Measurements from ENCODE around the gene GPM6B.

Gene GPM6B

DNA sequence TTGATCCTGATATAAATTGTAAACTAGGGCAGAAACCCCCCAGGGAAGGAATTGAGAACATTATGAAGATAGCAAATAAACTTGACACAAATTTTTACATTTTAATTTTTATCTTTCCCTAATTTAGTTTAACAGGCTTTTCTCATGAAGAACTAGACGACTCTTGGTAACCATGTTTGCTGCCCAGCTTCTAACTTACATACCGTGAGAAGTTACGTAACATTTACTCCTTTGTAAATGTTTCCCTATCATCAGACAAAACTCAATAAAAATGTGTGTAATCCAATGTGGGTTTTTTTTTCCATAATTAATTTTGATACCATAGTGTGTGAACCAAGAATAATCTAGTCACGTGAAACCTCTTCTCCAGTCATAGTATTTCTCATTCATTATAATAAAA lies 48.0 kb downstream of the GPM6B start:
- no peak for DNase-seq (ENCODE audit: low spot score)

DNA sequence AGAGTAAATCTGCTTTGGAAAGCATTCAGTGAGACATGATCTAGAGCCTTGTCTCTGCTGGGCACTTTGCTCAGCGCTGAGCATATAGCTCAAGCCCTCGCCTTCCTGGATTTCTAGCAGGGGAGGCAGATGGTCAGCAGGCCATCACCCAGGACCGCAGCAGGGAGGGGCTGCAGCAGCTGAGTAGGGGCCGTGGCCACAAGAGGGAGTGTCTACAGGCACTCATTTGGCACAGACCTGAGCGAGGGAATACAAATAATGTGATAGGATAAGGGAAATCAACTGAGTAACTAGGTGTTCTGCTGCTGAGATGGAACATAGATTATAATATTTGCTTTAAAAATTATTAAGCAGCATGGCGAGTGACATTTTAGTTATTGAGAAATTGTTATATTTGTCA lies 52.1 kb downstream of the GPM6B start:
- DNase-seq (ENCODE audit: low spot score): no peak

DNA sequence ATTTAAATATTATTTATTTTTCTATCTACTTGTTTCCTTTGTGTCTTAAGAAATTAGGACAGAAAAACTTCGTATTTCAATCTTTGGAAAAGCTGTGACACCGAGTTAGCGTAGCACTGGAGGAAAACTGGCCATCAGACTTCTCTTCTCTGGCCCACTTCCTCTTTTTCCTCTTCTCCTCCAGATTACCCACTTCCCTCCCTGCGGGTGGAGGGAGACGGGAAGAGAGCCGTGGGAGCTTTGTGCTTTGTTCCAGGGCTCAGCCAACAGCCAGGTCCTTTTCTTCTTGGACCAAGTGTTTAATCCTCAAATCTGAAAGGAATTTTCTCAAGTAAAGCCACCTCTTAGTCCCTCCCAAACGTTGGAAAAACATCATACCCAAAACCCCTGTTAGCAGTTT lies 52.6 kb downstream of the GPM6B start:
- DNase-seq (ENCODE audit: low spot score): no peak

DNA sequence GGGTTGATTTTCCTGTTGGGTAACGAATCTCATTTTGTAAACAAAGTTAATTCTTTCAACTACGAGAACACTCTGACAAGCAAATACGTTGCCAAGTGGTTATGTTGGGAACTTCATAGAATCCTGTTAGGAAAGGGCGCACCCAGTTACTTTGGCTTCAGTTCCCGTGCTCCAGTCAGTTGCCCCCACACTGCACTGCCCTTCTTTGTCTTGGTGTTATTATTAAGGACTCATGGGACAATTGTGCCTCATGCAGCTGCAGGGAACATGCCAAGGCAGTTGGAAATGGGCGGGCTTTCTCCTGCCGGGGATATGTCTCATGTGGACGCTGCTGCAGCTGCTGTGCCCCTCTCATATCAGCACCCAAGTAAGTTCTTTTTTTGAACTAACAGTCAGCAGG lies 53.4 kb downstream of the GPM6B start:
- DNase-seq (ENCODE audit: low spot score): no peak

DNA sequence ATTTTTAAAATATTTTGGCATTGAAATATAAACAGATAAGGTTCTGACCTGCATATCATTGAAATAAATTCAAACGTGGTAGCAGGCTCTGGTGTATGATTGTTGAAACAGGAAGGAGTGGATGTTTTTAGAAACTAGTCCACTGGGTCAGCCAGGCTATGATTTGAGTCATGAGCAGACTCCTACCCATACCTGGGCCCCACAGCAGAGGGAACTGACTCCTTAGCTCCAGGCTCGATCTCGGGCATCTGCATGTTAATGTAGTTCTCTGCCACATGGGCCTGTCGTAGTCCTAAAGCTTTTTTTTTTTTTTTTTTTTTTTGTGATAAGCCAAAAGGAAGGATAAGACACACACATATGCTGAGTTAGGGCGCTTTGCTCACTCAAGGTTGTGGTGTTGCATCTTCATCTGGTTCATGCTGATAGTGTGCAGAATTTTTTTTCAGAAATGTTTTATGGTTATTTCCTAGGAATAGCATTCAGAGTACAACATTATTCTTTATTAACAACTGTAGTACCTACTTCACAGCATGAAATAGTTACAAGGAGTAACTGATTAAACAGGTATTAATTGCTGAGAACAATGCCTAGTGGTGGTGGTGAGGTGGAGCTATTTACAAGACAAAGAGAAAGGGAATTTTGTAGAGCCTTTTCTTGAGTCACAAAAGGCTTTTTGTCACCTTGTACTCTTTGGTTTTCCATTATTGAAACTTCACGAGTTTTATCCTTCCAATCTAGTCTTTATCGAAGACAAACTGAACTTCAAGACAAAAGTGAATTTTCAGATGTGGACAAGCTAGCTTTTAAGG lies 55.1 kb downstream of the GPM6B start:
- DNase-seq (ENCODE audit: low spot score): no peak

DNA sequence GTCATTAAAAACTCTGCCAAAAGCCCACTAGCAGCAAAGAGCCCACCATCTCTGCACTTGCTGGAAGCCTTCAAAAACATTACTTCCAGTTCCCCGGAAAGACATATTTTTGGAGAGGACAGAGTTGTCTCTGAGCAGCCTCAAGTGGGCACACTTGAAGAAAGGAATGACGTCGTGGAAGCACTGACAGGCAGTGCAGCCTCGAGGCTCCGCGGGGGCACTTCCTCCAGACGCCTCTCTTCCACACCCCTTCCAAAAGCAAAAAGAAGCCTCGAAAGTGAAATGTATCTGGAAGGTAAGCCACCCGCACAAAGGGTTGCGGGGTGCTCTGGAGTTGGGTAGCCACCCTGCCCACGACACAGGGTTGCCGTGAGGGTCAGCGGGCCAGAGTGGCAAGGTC lies 56.5 kb downstream of the GPM6B start:
- no peak for DNase-seq (ENCODE audit: low spot score)

DNA sequence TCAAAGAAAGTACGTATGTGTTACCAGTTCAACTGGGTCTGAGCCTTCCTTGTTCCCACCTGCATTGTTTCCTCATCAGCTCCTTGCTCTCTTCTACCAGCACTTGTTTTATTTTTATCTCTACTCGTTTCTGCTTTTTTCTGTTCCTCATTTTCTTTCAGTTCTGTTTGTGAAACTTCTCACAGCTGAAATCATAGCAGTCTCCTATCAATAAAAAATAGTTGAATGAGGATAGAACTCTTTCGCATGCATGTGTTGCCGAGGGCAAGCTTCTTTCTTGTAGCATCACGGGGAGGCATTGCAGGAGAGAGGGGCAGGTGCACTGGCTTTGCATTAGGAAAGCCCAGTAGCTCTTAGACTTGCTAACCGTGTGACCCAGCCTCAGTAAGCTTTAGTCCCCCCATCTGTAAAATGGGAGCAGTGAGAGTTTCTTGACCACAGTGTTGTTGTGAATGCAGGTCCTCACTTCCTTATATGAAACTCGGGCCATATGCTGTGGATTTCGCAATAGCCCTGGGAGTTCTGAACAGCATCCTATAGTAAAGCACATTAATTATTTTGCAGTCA lies 57.7 kb downstream of the GPM6B start:
- no peak for DNase-seq (ENCODE audit: low spot score)

DNA sequence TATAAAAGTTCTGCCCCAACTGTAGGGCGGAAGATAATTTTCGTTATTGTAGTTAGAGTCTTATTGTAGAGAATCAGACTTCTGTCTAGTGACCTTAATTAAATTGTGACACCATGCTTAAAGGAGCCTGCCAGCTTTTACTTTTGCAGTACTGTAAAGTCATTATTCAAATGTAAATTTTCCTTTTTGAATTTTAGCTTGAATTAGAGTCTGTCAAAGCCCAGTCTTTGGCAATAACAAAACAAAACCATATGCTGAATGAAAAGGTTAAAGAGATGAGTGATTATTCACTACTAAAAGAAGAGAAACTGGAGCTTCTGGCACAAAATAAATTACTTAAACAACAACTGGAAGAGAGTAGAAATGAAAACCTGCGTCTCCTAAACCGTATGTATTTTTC lies 60.5 kb downstream of the GPM6B start:
- no peak for DNase-seq (ENCODE audit: low spot score)

DNA sequence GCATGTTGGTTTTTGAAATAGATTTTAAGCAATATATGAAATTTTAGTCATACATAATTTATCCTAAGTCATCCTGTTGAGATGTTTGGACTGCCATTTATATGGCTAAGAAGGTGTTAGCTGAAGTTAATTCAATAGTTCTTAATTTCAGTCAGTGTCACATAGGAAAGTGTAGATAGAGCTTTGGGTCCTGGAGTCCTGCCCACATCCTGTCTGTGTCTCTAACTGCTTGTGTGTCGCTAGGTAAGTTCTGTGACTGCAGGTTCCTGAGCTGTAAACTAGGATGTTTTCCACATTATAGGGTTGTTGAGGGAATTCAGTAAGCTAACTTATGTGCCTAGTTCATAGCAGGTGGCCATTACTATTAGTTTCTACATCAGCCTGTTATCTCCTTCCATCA lies 61.6 kb downstream of the GPM6B start:
- DNase-seq (ENCODE audit: low spot score): no peak

DNA sequence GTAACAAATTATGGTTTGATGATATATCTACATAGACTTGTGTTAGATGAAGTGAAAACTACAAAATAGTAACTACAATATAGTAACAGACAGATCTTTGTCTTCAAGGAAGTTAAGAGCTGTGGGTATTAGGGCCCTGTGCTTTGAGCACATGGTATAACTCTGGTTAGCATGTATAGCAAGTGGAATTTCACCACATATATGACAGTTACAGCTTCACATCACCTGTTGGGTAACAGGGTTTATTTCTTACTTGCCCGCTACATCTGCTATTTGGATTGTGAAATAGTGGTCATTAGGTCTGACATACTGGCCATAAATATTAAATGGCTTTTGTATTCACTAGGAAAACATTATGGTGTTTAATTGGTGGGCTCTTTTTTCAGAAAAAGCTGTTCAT lies 62.1 kb downstream of the GPM6B start:
- no peak for DNase-seq (ENCODE audit: low spot score)

DNA sequence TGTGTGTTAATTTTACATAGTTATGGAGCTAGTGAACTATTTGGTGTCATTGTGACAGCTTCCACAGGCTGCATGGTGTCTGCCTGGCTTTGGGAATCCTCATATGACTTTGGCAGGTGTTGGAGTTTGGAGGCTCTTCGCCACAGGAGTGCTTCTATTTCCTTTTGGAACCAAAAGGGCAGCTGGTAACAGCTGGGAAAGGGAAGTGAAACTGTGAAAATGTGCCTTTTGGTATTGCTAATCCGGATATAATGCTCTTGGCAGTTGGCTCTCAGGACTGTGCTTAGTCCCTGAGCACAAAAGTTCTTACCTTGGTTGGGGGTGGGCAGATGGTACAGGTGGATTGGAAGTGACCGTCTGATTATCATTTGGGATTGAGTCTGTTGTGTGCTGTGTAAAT lies 64.2 kb downstream of the GPM6B start:
- no peak for DNase-seq (ENCODE audit: low spot score)

DNA sequence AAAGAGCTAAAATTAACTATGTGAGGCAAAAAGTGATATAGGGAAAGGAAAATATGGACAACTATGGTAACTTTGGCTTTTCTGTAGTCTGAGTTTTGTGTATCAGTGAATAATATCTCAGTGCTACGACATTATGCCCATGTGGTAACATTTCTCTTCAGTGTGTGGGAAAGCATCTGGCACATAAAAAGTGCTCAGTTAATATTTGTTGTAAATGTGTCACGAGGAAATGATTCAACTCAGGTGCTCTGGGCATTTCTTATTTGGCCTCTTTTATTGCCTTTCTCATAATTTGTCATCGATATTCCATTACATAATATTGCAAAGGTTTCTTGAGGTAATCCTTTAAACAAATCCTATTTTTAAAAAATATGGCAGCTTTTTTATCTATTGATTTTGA lies 64.8 kb downstream of the GPM6B start:
- DNase-seq (ENCODE audit: low spot score): no peak

DNA sequence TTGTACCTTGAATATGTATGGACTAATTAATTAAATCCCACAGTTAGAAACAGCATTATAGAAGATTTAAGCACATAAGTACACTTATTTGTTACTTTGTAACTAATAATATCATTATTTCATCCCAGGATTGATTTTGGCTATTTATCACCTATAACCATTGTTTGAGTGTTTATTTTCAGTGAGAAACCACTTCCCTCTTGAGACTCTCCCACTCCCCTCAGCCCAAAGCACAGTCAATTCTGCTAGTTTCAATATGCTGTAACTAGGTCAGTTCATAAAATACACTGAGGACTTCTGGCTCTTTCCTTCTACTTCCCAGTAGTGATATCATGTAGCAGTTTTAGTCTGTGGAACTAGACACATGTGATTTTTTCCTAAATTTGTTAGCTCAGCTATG lies 66.1 kb downstream of the GPM6B start:
- no peak for DNase-seq (ENCODE audit: low spot score)

DNA sequence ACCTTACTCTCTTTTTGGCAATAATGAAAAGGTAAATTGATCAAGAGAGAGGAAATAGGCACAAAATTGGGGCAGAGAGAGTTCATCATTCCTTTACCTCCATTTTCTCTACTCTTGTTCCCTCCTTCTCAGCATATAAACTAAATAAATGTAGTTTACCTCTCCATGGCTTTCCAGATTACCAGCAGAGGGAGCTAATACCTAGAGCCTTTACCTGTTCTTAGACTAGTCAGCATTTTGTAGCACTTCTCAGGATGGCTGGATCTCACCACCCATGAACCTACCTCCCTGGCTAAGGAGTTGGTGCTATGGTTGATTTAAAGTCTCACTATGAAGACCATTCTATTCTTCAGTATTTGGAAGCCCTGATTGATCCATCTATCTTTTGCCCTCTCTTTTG lies 66.7 kb downstream of the GPM6B start:
- DNase-seq (ENCODE audit: low spot score): no peak

DNA sequence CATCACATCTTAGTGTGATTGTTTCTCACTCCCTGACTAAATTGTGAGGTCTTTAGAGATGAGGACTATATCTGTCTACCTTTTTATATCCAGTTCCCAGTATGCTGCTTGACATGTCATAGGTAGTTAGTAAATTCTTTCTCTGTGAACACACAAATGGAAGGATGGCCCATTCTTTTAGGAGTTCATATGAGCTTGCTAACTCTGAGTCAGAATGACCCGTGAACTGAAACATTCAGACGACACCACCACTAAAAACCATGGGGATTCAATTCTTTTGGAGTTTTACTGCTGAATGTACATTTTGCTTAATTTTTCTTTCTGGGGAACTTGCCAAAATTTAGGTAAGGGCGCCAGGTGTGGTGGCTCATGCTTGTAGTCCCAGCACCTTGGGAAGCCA lies 68.4 kb downstream of the GPM6B start:
- no peak for DNase-seq (ENCODE audit: low spot score)

DNA sequence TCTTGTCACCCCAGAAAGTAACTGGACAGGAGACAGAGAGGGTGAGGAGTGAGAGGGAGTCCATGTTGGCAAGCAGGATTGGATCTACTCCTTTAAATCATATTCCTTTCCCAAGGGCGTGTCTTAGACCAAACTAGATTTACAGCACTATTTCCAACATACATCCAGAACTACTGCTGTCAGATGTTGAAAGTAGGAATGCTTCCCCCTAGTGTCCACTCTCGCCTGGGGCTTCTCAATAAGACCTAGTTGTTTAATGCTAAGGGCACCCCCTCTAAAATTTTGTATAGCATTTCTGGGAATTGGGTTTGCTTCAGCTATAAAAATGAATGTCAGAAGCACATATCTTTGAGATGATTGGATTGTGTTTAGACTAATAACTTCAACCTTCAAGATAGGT lies 69.1 kb downstream of the GPM6B start:
- DNase-seq (ENCODE audit: low spot score): no peak

DNA sequence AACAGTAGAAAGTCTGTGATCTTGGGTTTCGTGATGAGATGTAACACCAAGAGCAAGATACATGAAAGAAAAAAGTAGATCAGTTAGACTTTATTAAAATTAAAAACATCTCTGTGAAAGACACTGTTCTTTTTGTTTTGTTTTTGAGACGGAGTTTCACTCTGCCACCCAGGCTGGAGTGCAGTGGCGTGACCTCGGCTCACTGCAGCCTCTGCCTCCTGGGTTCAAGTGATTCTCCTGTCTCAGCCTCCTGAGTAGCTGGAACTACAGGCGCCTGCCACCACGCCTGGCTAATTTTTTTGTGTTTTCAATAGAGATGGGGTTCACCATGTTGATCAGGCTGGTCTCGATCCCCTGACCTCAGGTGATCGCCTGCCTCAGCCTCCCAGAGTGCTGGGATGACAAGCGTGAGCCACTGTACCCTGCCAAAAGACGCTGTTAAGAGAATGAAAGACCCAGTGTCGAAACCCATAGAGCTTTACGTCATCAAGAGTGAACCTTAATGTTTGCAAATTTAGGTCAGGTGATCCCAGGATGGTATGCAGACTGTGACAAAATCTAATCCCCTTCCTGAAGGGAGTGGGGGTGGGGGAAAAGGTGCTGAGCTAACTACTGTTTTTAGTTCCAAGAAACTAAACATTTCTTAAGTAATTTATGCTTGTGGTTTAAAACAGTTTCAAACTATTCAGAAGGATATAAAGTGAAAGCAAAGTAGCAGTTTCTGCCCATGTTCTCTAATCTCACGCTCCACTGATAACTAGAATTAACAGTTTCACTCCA lies 74.3 kb downstream of the GPM6B start:
- no peak for DNase-seq (ENCODE audit: low spot score)

DNA sequence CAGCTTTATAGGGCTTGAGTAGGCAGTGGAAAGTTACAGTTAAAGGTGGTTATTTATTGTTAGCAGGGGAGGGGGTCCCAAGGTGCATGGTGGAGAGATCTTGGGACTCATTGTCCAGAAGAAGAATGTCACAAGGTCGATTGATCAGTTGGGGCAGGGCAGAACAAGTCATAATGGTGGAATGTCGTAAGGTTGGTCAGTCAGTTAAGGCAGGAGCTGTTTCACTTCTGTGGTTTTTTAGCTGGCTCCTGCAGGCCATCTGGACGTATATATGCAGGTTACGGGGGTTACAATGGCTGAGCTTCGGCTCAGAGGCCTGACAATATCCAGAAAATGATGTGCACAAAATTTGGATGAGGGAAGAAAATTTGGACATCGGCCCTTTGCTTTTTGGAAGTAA lies 75.2 kb downstream of the GPM6B start:
- DNase-seq (ENCODE audit: low spot score): no peak

DNA sequence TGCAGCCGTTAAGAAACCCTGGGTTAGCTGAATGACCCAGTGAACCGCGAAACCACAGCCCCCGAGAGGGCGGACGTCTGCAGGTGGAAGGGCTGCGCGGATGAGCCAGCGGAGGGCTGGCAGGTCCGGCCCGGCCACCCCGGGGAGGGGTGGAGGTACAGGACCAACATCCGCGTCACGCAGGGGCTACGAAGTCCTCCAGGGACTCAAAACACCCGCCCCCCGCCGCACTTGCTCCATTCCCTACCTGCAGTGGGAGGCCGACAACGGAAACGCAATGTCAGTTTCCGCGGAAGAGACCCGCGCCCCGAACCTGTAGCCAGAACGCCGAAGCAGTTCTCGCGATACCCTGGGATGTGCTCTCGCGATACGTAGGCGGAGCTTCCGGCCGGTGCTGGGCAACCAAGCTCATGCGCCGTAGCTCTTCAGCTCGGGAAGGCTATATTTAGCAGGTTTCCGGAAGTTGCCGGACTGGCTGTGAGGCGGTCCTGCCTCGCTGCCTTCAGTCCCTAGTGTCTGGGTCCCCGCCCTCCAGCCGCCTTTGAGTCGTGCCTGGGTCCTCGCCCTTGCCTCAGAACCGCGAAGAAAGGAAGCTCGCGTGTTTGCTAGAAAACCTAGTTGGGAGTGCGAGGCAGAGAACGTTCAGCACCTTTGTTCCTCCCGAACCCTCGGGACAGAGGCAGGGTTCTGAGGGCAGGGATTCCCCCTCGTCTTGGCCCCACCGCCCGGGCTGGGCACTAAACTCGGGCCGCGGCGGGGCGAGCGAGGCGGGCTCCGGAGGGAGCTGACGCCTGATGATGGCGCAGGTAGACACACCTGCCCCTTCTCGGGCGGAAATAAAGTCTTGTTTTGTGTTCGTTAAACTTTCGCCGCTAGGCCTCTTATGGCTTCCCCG lies 82.4 kb downstream of the GPM6B start, which contains the start of the genes OFD1 and TRAPPC2:
OFD1 (plus strand) TSS at position 471 of the 895 bp plus-strand sequence; CDS start at position 795, 324 bp downstream.
TRAPPC2 (minus strand) TSS at position 343 of the 895 bp plus-strand sequence. CDS start 14,657 bp downstream, outside the sequence.
- DNase-seq (ENCODE audit: low spot score): peak; percentile 89

DNA sequence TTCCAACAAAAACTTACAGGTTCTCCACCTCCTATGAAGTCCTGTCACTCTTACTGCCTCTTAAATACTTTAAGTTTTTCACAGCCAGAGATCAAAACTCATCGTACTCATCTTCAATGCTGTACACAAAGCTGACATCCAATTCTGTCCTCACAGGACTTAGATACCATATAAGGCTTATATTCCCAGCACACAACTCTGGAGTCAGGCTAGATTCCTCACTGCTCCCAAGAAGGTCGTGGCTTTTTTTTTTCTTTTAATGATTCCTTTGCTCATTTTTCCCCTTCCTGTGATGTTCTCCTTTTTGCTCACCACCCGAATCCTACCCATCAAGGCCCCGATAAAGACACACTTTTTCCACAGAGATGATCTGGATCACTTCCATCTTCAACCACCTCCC lies 83.4 kb downstream of the GPM6B start:
- no peak for DNase-seq (ENCODE audit: low spot score)

DNA sequence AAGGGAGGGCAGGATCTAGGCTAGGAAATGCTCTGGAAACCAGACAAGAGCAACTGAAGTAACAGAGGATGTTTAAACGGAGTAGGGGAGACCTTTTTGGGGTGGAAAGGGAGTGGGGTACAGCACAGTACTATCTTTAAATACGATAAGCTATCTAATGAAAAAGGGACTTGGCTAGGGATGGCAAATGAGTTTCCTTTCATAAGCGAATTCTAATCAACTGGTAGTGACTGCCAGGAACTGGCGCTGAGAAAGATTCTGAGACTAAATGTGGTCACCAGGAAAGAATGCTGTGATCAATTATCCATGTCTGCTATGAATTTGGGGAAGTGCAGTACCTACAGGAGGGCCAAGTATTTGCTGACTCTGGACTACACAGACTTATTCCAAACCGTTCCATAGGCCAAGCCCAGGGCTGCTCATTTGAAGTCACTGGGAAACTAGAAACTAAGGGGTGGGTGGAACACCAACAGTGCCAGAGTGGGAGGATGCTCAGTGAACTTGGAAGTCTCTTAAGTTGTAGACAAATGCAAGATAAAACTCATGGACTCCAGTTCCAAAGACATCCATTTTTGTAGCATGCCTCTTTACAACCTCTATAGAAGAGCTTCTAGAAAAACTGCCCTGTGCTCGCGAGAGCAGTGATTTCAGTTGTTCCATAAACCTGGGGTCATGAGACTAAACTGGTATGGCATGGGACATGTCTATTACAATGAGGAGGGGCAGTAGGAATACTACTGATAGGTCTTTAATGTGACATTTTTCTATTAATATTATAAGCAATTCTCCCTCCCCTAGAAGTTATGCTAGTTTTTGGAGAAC lies 84.4 kb downstream of the GPM6B start:
- DNase-seq (ENCODE audit: low spot score): no peak
